Breast epithelium (tissue), 4 donors: ENCODE measurements around the gene ABCC6. TPM values are rescaled to one million over a fixed set of nuclear protein-coding genes. Genes with fewer than 3 reads are reported as not detected.

ENCODE experiments used
- DNase-seq, 2 donors: peaks; one replicate each; pipeline ENCODE4 v3.0.0-alpha.2; 2019; ENCODE audit warnings: low spot score in 2 of 2
- H3K27ac ChIP-seq, 2 donors: fragments of 200-600 bp; sonication (generic) in 1 of 2; one replicate each; pipeline ENCODE4 v1.5.1; 2016 to 2019; ENCODE audit warnings: mild to moderate bottlenecking in 1 of 2
- H3K27me3 ChIP-seq, 2 donors: fragments of 200-600 bp; sonication (generic) in 1 of 2; one replicate each; pipeline versions ENCODE4 v1.5.1 to v1.6.0; 2017 to 2019; ENCODE audit warnings: control low read depth in 1 of 2, mild to moderate bottlenecking in 1 of 2
- H3K36me3 ChIP-seq: fragments of 200-600 bp; one replicate; pipeline ENCODE4 v1.5.1; 2019
- H3K4me1 ChIP-seq, 2 donors: fragments of 200-600 bp; sonication (generic); one replicate each; pipeline ENCODE4 v1.5.1; 2016 to 2019; ENCODE audit warnings: control low read depth in 1 of 2
- H3K4me3 ChIP-seq, 3 donors: fragments of 200-600 bp; sonication (generic); 1 replicate in 2 of 3; 2 replicates in 1 of 3; pipeline ENCODE4 v1.5.1; 2016 to 2019; ENCODE audit warnings: mild to moderate bottlenecking in 3 of 3, moderate library complexity in 2 of 3
- H3K9me3 ChIP-seq, 2 donors: fragments of 200-600 bp; sonication (generic) in 1 of 2; one replicate each; pipeline ENCODE4 v1.5.1; 2016 to 2019; ENCODE audit warnings: control low read depth in 1 of 2
- POLR2A ChIP-seq: fragments of 450-650 bp; IDR thresholded peaks from one replicate; pipeline ENCODE4 v1.6.1; 2016; ENCODE audit warnings: antibody characterized with exemption, mild to moderate bottlenecking, moderate library complexity
- POLR2AphosphoS5 ChIP-seq, 3 donors: sonication (generic); formaldehyde crosslinking; IDR thresholded peaks; one replicate each; pipeline ENCODE4 v1.6.1; 2017; ENCODE audit warnings: antibody characterized with exemption in 3 of 3
- intact Hi-C: fragments of 100-400 bp; cut with DNase I; formaldehyde crosslinking; loops from one replicate; pipeline ENCODE4 v1.15.1; 2023; ENCODE audit warnings: low total_unique reads
- total RNA-seq, 3 donors: library from RNA; depleted of rRNA; stranded (reverse); fragments of >200 nt; gene quantifications; one replicate each; pipeline ENCODE4 v1.1.0, GENCODE V29; 2016
- TF ChIP-seq, protein P1 (sequence below), 3 donors: fragments of 450-650 bp; IDR thresholded peaks; one replicate each; pipeline ENCODE4 v1.5.1; 2016 to 2017; ENCODE audit warnings: antibody characterized with exemption in 3 of 3, mild to moderate bottlenecking in 3 of 3, moderate library complexity in 3 of 3

Gene ABCC6
- total RNA-seq, 3 donors from 2014 or later, result 3.6 to 4.2 (median 3.8) TPM

- Histone ChIP-seq H3K4me1 (no peaks in the 10 kb centered on the region), H3K27me3 (no peaks in the 10 kb centered on the region), H3K4me3 (no peak overlapping the region), H3K9me3 (no peaks in the 10 kb centered on the region), H3K36me3 (no peaks in the 10 kb centered on the region), H3K27ac (no peak overlapping the region)
- TF ChIP-seq POLR2AphosphoS5 (IDR thresholded peaks at IDR 0.05) (no peak), POLR2A (no peak)
- TF ChIP-seq, protein P1, sequence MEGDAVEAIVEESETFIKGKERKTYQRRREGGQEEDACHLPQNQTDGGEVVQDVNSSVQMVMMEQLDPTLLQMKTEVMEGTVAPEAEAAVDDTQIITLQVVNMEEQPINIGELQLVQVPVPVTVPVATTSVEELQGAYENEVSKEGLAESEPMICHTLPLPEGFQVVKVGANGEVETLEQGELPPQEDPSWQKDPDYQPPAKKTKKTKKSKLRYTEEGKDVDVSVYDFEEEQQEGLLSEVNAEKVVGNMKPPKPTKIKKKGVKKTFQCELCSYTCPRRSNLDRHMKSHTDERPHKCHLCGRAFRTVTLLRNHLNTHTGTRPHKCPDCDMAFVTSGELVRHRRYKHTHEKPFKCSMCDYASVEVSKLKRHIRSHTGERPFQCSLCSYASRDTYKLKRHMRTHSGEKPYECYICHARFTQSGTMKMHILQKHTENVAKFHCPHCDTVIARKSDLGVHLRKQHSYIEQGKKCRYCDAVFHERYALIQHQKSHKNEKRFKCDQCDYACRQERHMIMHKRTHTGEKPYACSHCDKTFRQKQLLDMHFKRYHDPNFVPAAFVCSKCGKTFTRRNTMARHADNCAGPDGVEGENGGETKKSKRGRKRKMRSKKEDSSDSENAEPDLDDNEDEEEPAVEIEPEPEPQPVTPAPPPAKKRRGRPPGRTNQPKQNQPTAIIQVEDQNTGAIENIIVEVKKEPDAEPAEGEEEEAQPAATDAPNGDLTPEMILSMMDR (IDR thresholded peaks at IDR 0.05), result no peak
- no peak for DNase-seq
- intact Hi-C loops, result no loop called here
Measured at GRCh38 chr16:16166949-16167348, 56.3 kb downstream of the ABCC6 start.

DNA sequence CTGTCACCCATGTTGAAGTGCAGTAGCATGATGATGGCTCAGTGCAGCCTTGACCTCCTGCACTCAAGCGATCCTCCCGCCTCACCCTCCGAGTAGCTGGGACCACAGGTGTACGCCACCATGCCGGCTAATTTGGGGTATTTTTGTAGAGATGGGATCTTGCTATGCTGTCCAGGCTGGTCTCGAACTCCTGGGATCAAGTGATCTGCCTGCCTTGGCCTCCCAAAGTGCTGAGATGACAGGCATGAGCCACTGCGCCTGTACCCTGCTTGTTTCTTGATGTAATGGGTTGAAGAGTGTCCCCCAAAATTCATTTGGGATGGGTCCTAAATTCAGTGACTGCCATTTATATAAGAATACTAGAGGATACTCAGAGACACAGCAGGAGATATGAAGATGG, 57.2 kb downstream of the ABCC6 start:
- H3K27me3 ChIP-seq, result no peaks in the 10 kb centered on the region
- no peaks in the 10 kb centered on the region for H3K9me3 ChIP-seq
- intact Hi-C loops, result no loop called here
- no peaks in the 10 kb centered on the region for H3K36me3 ChIP-seq
- TF ChIP-seq, protein P1 (IDR thresholded peaks at IDR 0.05), result no peak
- TF ChIP-seq POLR2A (no peak), POLR2AphosphoS5 (IDR thresholded peaks at IDR 0.05) (no peak)
- no peak for DNase-seq
- H3K4me1 ChIP-seq, result no peaks in the 10 kb centered on the region
- no peak overlapping the region for H3K27ac ChIP-seq
- no peak overlapping the region for H3K4me3 ChIP-seq

- peaks cover 8% of the 10 kb centered on the region in 2 donors for H3K9me3 ChIP-seq
- DNase-seq, result no peak
- no peaks in the 10 kb centered on the region for H3K27me3 ChIP-seq
- H3K4me3 ChIP-seq, result no peak overlapping the region
- no peaks in the 10 kb centered on the region for H3K4me1 ChIP-seq
- H3K36me3 ChIP-seq, result no peaks in the 10 kb centered on the region
- no peak overlapping the region for H3K27ac ChIP-seq
- no peak for TF ChIP-seq POLR2A
- TF ChIP-seq, protein P1 (IDR thresholded peaks at IDR 0.05), result no peak
- TF ChIP-seq POLR2AphosphoS5 (IDR thresholded peaks at IDR 0.05), result no peak
- intact Hi-C loops, result no loop called here
Measured at GRCh38 chr16:16164243-16164642, 59.1 kb downstream of the ABCC6 start.

- peaks cover 13% of the 10 kb centered on the region in 2 donors for H3K9me3 ChIP-seq
- H3K27ac ChIP-seq, result no peak overlapping the region
- no peaks in the 10 kb centered on the region for H3K27me3 ChIP-seq
- DNase-seq, result no peak
- no peaks in the 10 kb centered on the region for H3K4me1 ChIP-seq
- no peaks in the 10 kb centered on the region for H3K36me3 ChIP-seq
- TF ChIP-seq, protein P1 (IDR thresholded peaks at IDR 0.05), result no peak
- no peak overlapping the region for H3K4me3 ChIP-seq
- intact Hi-C loops, result no loop called here
Measured at GRCh38 chr16:16163571-16163970, 59.7 kb downstream of the ABCC6 start.

DNA sequence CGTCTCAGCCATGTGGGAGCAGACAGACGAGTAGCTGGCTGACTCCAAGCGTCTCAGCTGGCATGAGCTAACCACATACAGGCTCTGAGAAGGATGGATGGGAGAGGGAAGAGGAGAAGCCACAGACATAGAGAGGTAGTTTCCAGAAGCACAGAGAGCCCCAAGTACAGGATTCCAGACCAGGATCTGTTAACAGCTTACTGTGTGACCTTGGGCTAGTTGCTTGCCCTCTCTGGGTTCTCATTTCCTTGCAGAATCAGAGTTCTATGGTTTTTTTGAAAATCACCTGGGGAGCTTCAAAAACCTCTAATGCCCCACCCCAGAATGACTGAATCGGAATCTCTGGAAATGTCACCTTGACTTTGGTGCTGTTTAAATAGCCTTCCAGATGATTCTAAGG, 60.2 kb downstream of the ABCC6 start:
- H3K9me3 ChIP-seq, result peaks cover 13 to 15% of the 10 kb centered on the region in 2 donors
- DNase-seq, result no peak
- H3K4me1 ChIP-seq, result no peaks in the 10 kb centered on the region

More for the DNA sequence above, 60.2 kb downstream of the ABCC6 start:
- no peak for TF ChIP-seq POLR2AphosphoS5 (IDR thresholded peaks at IDR 0.05)
- TF ChIP-seq, protein P1 (IDR thresholded peaks at IDR 0.05), result no peak
- TF ChIP-seq POLR2A, result no peak
- intact Hi-C loops, result no loop called here
- Histone ChIP-seq H3K27me3 (no peaks in the 10 kb centered on the region), H3K27ac (no peak overlapping the region), H3K36me3 (no peaks in the 10 kb centered on the region), H3K4me3 (no peak overlapping the region)
